H1 (cell line): ENCODE measurements around the gene CACNA2D4. TPM values are rescaled to one million over a fixed set of nuclear protein-coding genes. Genes with fewer than 3 reads are reported as not detected.

ENCODE experiments used
- CTCF ChIA-PET: fragments of 300-600 bp; sonication (Branson Sonifier 250); formaldehyde crosslinking; loops from one replicate; lab custom pipeline; 2021; ENCODE audit not compliant: partially characterized antibody; lab: Charles Lee
- POLR2A ChIA-PET: fragments of 300-600 bp; sonication (Branson Sonifier 250); formaldehyde crosslinking; loops from one replicate; lab custom pipeline; 2021; ENCODE audit warnings: inconsistent platforms; ENCODE audit not compliant: partially characterized antibody; lab: Charles Lee
- DNase-seq, 2 experiments: peaks; one replicate each; pipeline versions ENCODE4 v3.0.0 to v3.0.0-alpha.2; 2010 to 2022; ENCODE audit warnings: low spot score in 2 of 2, low read depth in 1 of 2, mixed read lengths in 1 of 2
- FAIRE-seq: peaks from 2 replicates; lab custom pipeline; 2011; peaks lifted over from hg19 to GRCh38; lab: Jason Lieb, UNC
- H2AFZ ChIP-seq: 2 replicates; pipeline ENCODE4 v1.8.1; 2012; ENCODE audit warnings: low read length, inconsistent platforms
- H2AK5ac ChIP-seq: 2 replicates; pipeline ENCODE4 v1.6.1; 2013; ENCODE audit warnings: low read depth, low read length
- H2BK120ac ChIP-seq: replicated peaks from 2 replicates; pipeline ENCODE3; 2013; ENCODE audit warnings: low read depth, low read length, inconsistent platforms
- H2BK12ac ChIP-seq: 2 replicates; pipeline ENCODE4 v1.6.1; 2013; ENCODE audit warnings: low read depth, low read length
- H2BK15ac ChIP-seq: 2 replicates; pipeline ENCODE4 v1.6.1; 2013; ENCODE audit warnings: low read length
- H2BK20ac ChIP-seq: 2 replicates; pipeline ENCODE4 v1.6.1; 2013; ENCODE audit warnings: low read length
- H2BK5ac ChIP-seq: 2 replicates; pipeline ENCODE4 v1.6.1; 2013; ENCODE audit warnings: low read depth, low read length
- H3K14ac ChIP-seq: 2 replicates; pipeline ENCODE4 v1.6.1; 2013; ENCODE audit warnings: inconsistent platforms; ENCODE audit not compliant: insufficient read length
- H3K18ac ChIP-seq: 2 replicates; pipeline ENCODE4 v1.6.1; 2013; ENCODE audit warnings: low read length; ENCODE audit errors: extremely low read depth
- H3K23ac ChIP-seq: 2 replicates; pipeline ENCODE4 v1.6.1; 2013; ENCODE audit warnings: inconsistent platforms; ENCODE audit not compliant: insufficient read length
- H3K23me2 ChIP-seq: 2 replicates; pipeline ENCODE4 v1.6.1; 2013; ENCODE audit warnings: low read depth, low read length
- H3K27ac ChIP-seq: 2 replicates; pipeline ENCODE4 v1.6.1; 2011; ENCODE audit warnings: low read depth, low read length, inconsistent platforms
- H3K27me3 ChIP-seq, 4 experiments: replicated peaks in 1 of 4; 1 replicate in 1 of 4; 2 replicates in 3 of 4; pipeline versions ENCODE4 v1.6.1 to v1.8.1; 2011 to 2013; ENCODE audit warnings: low read length in 3 of 4, mild to moderate bottlenecking in 3 of 4, inconsistent platforms in 2 of 4, mixed read lengths in 2 of 4, moderate library complexity in 1 of 4; ENCODE audit not compliant: control insufficient read depth in 3 of 4, insufficient read depth in 3 of 4; ENCODE audit errors: extremely low read depth in 1 of 4
- H3K36me3 ChIP-seq, 4 experiments: 2 replicates each; pipeline versions ENCODE4 v1.6.1 to v1.8.1; 2011 to 2013; ENCODE audit warnings: mild to moderate bottlenecking in 4 of 4, low read length in 3 of 4, moderate library complexity in 2 of 4, control low read depth in 1 of 4, inconsistent platforms in 1 of 4; ENCODE audit not compliant: insufficient read depth in 4 of 4, control insufficient read depth in 2 of 4
- H3K4ac ChIP-seq: replicated peaks from 2 replicates; pipeline ENCODE3; 2013; ENCODE audit warnings: low read length, low read depth, mixed read lengths, inconsistent platforms; ENCODE audit not compliant: insufficient read length
- H3K4me1 ChIP-seq, 4 experiments: replicated peaks in 1 of 4; 1 replicate in 1 of 4; 2 replicates in 3 of 4; pipeline versions ENCODE4 v1.6.1 to v1.8.1; 2011 to 2013; ENCODE audit warnings: low read length in 3 of 4, inconsistent platforms in 2 of 4, mixed read lengths in 1 of 4; ENCODE audit not compliant: insufficient read depth in 4 of 4, control insufficient read depth in 3 of 4
- H3K4me2 ChIP-seq, 2 experiments: 2 replicates each; pipeline versions ENCODE4 v1.6.1 to v1.8.1; 2011 to 2013; ENCODE audit warnings: low read depth in 2 of 2, low read length in 2 of 2, control low read depth in 1 of 2, inconsistent platforms in 1 of 2, mild to moderate bottlenecking in 1 of 2; ENCODE audit not compliant: insufficient read depth in 1 of 2
- H3K4me3 ChIP-seq, 4 experiments: fragments of 200-600, 300-600 bp in 1 of 4; sonication (generic), shearing (Covaris generic), sonication (Bioruptor Twin) in 1 of 4; 2 replicates each; pipeline versions ENCODE4 v1.5.1 to v1.8.1; 2011 to 2016; ENCODE audit warnings: low read length in 4 of 4, low read depth in 3 of 4, control low read depth in 2 of 4, inconsistent platforms in 2 of 4, mild to moderate bottlenecking in 2 of 4, mixed read lengths in 1 of 4, moderate library complexity in 1 of 4; ENCODE audit not compliant: insufficient read depth in 2 of 4; ENCODE audit errors: extremely low read depth in 1 of 4
- H3K56ac ChIP-seq: replicated peaks from 2 replicates; pipeline ENCODE3; 2013; ENCODE audit warnings: low read depth, mild to moderate bottlenecking, mixed read lengths, low read length, inconsistent platforms; ENCODE audit not compliant: insufficient read length
- H3K79me1 ChIP-seq: 2 replicates; pipeline ENCODE4 v1.6.1; 2013; ENCODE audit warnings: low read depth, low read length, control low read depth
- H3K79me2 ChIP-seq, 2 experiments: 2 replicates each; pipeline versions ENCODE4 v1.6.1 to v1.8.1; 2012 to 2013; ENCODE audit warnings: low read length in 2 of 2, mild to moderate bottlenecking in 2 of 2, inconsistent platforms in 1 of 2; ENCODE audit not compliant: insufficient read depth in 2 of 2, control insufficient read depth in 1 of 2
- H3K9ac ChIP-seq, 4 experiments: replicated peaks in 1 of 4; 1 replicate in 1 of 4; 2 replicates in 3 of 4; pipeline versions ENCODE4 v1.6.1 to v1.8.1; 2011 to 2013; ENCODE audit warnings: low read depth in 3 of 4, low read length in 3 of 4, control low read depth in 2 of 4, mild to moderate bottlenecking in 2 of 4, moderate library complexity in 2 of 4, inconsistent platforms in 1 of 4; ENCODE audit errors: extremely low read depth in 1 of 4
- H3K9me3 ChIP-seq, 2 experiments: 2 replicates each; pipeline versions ENCODE4 v1.6.1 to v1.8.1; 2012 to 2013; ENCODE audit warnings: mild to moderate bottlenecking in 2 of 2, moderate library complexity in 2 of 2, control low read depth in 1 of 2, inconsistent platforms in 1 of 2, low read depth in 1 of 2, low read length in 1 of 2, mixed read lengths in 1 of 2; ENCODE audit not compliant: insufficient read depth in 2 of 2
- H4K20me1 ChIP-seq, 2 experiments: replicated peaks in 1 of 2; 2 replicates each; pipeline versions ENCODE3 to v1.8.1; 2011 to 2013; ENCODE audit warnings: inconsistent platforms in 2 of 2, low read length in 2 of 2, mild to moderate bottlenecking in 1 of 2; ENCODE audit not compliant: insufficient read depth in 2 of 2, control insufficient read depth in 1 of 2
- H4K5ac ChIP-seq: 2 replicates; pipeline ENCODE4 v1.6.1; 2013; ENCODE audit warnings: low read length, low read depth, mixed read lengths, inconsistent platforms; ENCODE audit not compliant: insufficient read length
- H4K8ac ChIP-seq: 2 replicates; pipeline ENCODE4 v1.8.0; 2013; ENCODE audit warnings: mild to moderate bottlenecking, moderate library complexity, low read length, inconsistent platforms; ENCODE audit not compliant: insufficient read depth; ENCODE audit errors: extremely low read depth
- H4K91ac ChIP-seq: replicated peaks from 2 replicates; pipeline ENCODE3; 2013; ENCODE audit warnings: low read length, mixed read lengths, inconsistent platforms; ENCODE audit not compliant: insufficient read length
- ATF3 ChIP-seq: IDR thresholded peaks from 2 replicates; pipeline ENCODE4 v1.6.1; 2011; ENCODE audit warnings: low read depth, mild to moderate bottlenecking, low read length; ENCODE audit not compliant: insufficient read depth
- BACH1 ChIP-seq: IDR thresholded peaks from 2 replicates; pipeline ENCODE4 v1.6.1; 2012; ENCODE audit warnings: low read length, improper control_type of control experiment
- GTF2F1 ChIP-seq: IDR thresholded peaks from 2 replicates; pipeline ENCODE4 v1.6.1; 2012; ENCODE audit warnings: low read depth, low read length, improper control_type of control experiment, borderline replicate concordance
- KDM4A ChIP-seq: IDR thresholded peaks from one replicate; pipeline ENCODE4 v1.7.1; 2012; ENCODE audit warnings: low read depth, mild to moderate bottlenecking, moderate library complexity, low read length, inconsistent platforms; ENCODE audit not compliant: severe bottlenecking
- NANOG ChIP-seq: IDR thresholded peaks from 2 replicates; pipeline ENCODE4 v1.6.1; 2011; ENCODE audit warnings: low read length, low read depth, mild to moderate bottlenecking, inconsistent platforms; ENCODE audit not compliant: insufficient read depth, poor library complexity, severe bottlenecking
- RFX5 ChIP-seq: IDR thresholded peaks from 2 replicates; pipeline ENCODE4 v1.6.1; 2011; ENCODE audit warnings: low read depth, low read length, improper control_type of control experiment, borderline replicate concordance
- SIX5 ChIP-seq: IDR thresholded peaks from 2 replicates; pipeline ENCODE4 v1.6.1; 2011; ENCODE audit warnings: mild to moderate bottlenecking, low read depth, low read length
- TEAD4 ChIP-seq: IDR thresholded peaks from 2 replicates; pipeline ENCODE4 v1.6.1; 2012; ENCODE audit warnings: low read depth, low read length, inconsistent platforms, mixed read lengths
- WGBS, 2 experiments: shearing (Covaris generic) in 1 of 2; methylation state at CpG; one replicate each; pipeline versions ENCODE4 v1.1.6 to v1.1.7; 2013 to 2015; ENCODE audit warnings: low lambda C conversion rate in 2 of 2, mixed read lengths in 2 of 2, inconsistent platforms in 1 of 2, low coverage in 1 of 2, missing lambda C conversion rate in 1 of 2; ENCODE audit not compliant: insufficient replicate concordance in 2 of 2, insufficient coverage in 1 of 2, insufficient read length in 1 of 2; ENCODE audit errors: extremely low coverage in 1 of 2, missing lambda C conversion rate in 1 of 2; 5-methylcytosine and 5-hydroxymethylcytosine counted together
- polyA plus RNA-seq, 7 experiments: library from polyadenylated mRNA; depleted of rRNA in 3 of 7; stranded (reverse) in 5 of 7; unstranded in 2 of 7; fragments of >200 nt in 5 of 7; fragments of 200-250 nt in 2 of 7; gene quantifications; 1 replicate in 5 of 7; 2 replicates in 1 of 7; 4 replicates in 1 of 7; pipeline versions ENCODE4 v1.2.1 to v1.2.3, GENCODE V29; 2011 to 2013; ENCODE audit warnings: missing spikeins in 2 of 7, mixed read lengths in 2 of 7
- total RNA-seq: library from RNA; stranded (reverse); fragmentation: NEBNext Ultra II Directional; extraction: Animal tissue kit (Norgen Biotek cat#: 25700); gene quantifications from 2 replicates; pipeline ENCODE4 v1.2.1, GENCODE V29; 2021

CACNA2D4 gene
- total and polyA plus RNA-seq, 2 of the 8 experiments (the other 6 are each of a cell fraction or from before 2014, with no cell fraction given), result 0.44 to 0.88 TPM

- no peak overlapping the region for H2BK12ac ChIP-seq
- H3K36me3 ChIP-seq, result no peaks in the 10 kb centered on the region
- H3K4me2 ChIP-seq, result peak overlapping the region; percentile 18 to 83
- H3K23ac ChIP-seq, result no peak overlapping the region
- no peak overlapping the region for H3K27ac ChIP-seq
- DNase-seq (no peak), FAIRE-seq (no peak)
- peak overlapping the region in 1 of 4 experiments; percentile 70; a peak in 1 of 8 replicates for H3K4me3 ChIP-seq
- no peak overlapping the region for H2AFZ ChIP-seq
- H4K91ac ChIP-seq, result no peak overlapping the region
- H3K14ac ChIP-seq, result no peak overlapping the region
- no peak overlapping the region for H4K8ac ChIP-seq
- no peak overlapping the region; a peak in 1 of 7 replicates for H3K9ac ChIP-seq
- H3K79me1 ChIP-seq, result no peaks in the 10 kb centered on the region
- no peak overlapping the region for H3K56ac ChIP-seq
- H3K23me2 ChIP-seq, result peaks cover 11% of the 10 kb centered on the region
- 0 out of 2 replicates have a peak overlapping the region, but pooled peaks have one; percentile 72 for H2BK15ac ChIP-seq
- no peak overlapping the region for H2BK20ac ChIP-seq
- no peak overlapping the region for H2AK5ac ChIP-seq
- ChIA-PET POLR2A (interaction anchor here (1.0 to 1.4 kb wide), 2 partner anchors 102 to 144 kb away, joined by 3 read pairs; no protein-coding TSS in a partner anchor), CTCF (interaction anchor here (0.5 to 14.3 kb wide), 29 partner anchors 9 to 895 kb away, joined by 3 to 188 read pairs (median 3); partner anchors contain the start of genes LRTM2 and WNT5B)
- no peaks in the 10 kb centered on the region for H3K79me2 ChIP-seq
- H3K27me3 ChIP-seq, result peaks cover 1 to 11% (median 7%) of the 10 kb centered on the region in 4 experiments; a peak in 6 of 7 replicates
- no peak overlapping the region for H4K5ac ChIP-seq
- peaks cover 1 to 4% of the 10 kb centered on the region in 2 experiments for H4K20me1 ChIP-seq
- no peak overlapping the region for H3K4ac ChIP-seq
- no peak overlapping the region for H2BK120ac ChIP-seq
- no peak overlapping the region for H2BK5ac ChIP-seq
- WGBS, 2 experiments, result 83% methylated on average over 19 of the region's 19 CpGs; no CpG with 5 or more reads in 1 of the 2 experiments
- TF ChIP-seq ATF3 (no peak), SIX5 (no peak), NANOG (no peak), RFX5 (no peak), BACH1 (no peak), GTF2F1 (no peak), KDM4A (no peak), TEAD4 (no peak)
- H3K9me3 ChIP-seq, result no peaks in the 10 kb centered on the region
- peaks cover 3 to 10% (median 4%) of the 10 kb centered on the region in 4 experiments; a peak in 6 of 7 replicates for H3K4me1 ChIP-seq
- H3K18ac ChIP-seq, result no peak overlapping the region
Measured at GRCh38 chr12:1795221-1795784, 123.1 kb downstream of the CACNA2D4 start.
